Measurements from ENCODE around the gene NBDY.
A peak's percentile ranks its signal among the peaks of the same experiment; 100 is the strongest.

NBDY gene

GRCh38 chrX:56802428-56802827 lies 73.4 kb downstream of the NBDY start (continued):
- no peak for TF ChIP-seq ARNTL (CRISPR knock-in tag; IDR thresholded peaks at IDR 0.05; ENCODE audit: borderline replicate concordance, low read depth)
- no peak for TF ChIP-seq PPARA (CRISPR knock-in tag; IDR thresholded peaks at IDR 0.05; ENCODE audit: borderline replicate concordance)

DNA sequence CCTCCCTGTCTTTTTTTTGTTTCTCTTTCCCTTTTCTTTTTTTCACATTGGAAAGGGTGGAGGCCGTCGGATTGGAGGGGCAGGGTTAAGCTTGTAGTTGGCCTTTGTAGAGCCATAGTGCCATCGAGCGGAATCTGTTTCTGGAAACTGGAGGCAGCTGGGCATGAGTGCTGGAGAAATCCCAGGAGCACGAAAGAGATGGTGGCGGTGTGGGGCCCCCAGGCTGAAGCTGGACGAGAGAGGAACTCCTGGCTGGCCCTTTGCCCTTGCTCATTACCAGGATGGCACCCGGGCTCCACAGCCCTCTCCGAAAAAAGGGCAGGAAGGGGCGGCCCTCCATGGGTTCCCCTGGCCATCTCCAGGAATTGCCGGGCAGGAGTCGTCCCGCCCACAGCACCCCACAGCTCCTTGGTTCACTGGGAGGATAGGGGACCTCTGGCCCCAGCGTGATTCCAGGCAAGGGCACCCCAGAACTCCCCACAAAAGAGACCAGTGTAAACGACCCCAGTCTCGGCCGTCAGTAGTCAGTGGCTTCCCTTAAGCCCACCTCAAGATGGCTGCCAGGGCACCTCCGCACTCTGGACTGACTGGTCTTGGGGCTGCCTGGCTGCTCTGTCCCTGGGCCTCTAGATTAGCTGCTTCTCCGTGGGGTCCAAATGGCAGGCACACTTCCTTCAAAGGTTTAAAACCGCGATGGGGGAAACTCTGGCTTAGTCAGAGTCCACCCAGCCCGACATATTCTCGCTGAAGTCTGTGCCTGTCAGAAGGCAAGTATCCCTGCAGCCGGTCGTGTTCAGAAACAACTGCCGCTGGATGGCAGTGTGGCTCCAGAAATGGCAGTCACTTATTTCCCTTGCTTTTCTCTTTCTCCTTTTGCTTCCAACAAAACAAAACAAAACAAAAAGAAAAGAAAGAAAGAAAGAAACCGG lies 74.1 kb downstream of the NBDY start:
- TF ChIP-seq ISL1 (CRISPR knock-in tag; IDR thresholded peaks at IDR 0.05) (no peak), ZNF8 (CRISPR knock-in tag; IDR thresholded peaks at IDR 0.05) (no peak), CSDC2 (CRISPR knock-in tag; IDR thresholded peaks at IDR 0.05) (no peak), SNAI2 (CRISPR knock-in tag; IDR thresholded peaks at IDR 0.05) (no peak), RARB (CRISPR knock-in tag; IDR thresholded peaks at IDR 0.05) (no peak), TCF4 (CRISPR knock-in tag; IDR thresholded peaks at IDR 0.05; ENCODE audit: borderline replicate concordance) (no peak), POU6F1 (CRISPR knock-in tag; IDR thresholded peaks at IDR 0.05; ENCODE audit: borderline replicate concordance, low read depth) (no peak)
- TF ChIP-seq, protein P1, sequence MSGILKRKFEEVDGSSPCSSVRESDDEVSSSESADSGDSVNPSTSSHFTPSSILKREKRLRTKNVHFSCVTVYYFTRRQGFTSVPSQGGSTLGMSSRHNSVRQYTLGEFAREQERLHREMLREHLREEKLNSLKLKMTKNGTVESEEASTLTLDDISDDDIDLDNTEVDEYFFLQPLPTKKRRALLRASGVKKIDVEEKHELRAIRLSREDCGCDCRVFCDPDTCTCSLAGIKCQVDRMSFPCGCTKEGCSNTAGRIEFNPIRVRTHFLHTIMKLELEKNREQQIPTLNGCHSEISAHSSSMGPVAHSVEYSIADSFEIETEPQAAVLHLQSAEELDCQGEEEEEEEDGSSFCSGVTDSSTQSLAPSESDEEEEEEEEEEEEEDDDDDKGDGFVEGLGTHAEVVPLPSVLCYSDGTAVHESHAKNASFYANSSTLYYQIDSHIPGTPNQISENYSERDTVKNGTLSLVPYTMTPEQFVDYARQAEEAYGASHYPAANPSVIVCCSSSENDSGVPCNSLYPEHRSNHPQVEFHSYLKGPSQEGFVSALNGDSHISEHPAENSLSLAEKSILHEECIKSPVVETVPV (CRISPR knock-in tag; IDR thresholded peaks at IDR 0.05), result no peak
- peak; percentile 91 for ATAC-seq

DNA sequence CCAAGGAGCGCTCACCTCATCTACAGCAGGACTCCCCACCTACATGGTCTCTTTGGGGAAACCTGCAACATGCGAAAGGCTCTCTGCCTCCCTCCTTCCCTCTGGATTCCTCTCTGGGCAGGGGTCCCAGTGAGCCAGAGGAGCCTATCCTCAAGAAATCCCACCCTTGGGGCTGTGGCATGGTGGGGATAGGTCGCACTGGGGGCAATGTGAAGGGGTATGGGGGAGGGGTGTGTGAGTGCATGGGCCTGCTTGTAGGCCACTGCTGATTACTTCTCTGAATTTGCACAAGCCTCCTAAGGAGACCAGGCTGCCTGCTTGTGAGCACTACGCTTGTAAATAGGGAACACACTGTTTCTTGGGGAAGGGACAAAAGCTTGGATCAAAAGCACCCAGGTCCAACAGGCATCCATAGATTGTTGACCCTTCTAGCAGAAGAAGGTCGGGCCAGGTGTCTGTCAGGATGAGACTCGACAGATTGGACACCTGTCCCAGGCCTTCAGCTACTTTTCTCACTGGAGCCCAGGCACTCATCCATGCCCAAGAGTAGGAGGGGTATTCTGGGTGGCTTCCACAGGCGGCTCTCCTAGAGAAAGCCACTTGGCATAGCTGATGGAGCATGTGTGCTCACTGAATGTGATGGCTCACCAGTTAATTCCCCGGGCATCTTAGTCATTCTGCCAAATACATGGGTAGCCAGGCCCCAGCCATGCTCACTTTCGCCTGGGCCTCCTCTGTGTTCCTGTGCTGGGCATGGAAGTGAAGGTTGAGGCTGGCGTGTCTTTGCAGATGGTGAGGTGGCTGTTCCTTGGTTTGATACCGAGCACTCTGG lies 75.0 kb downstream of the NBDY start:
- ATAC-seq, result no peak; the same call in 2 of the 3 replicates
- no peak for TF ChIP-seq POU6F1 (CRISPR knock-in tag; IDR thresholded peaks at IDR 0.05; ENCODE audit: borderline replicate concordance, low read depth)
- TF ChIP-seq CSDC2 (CRISPR knock-in tag; IDR thresholded peaks at IDR 0.05), result no peak
- TF ChIP-seq PATZ1 (CRISPR knock-in tag; IDR thresholded peaks at IDR 0.05; ENCODE audit: borderline replicate concordance), result no peak
- TF ChIP-seq ZFP3 (CRISPR knock-in tag; IDR thresholded peaks at IDR 0.05), result no peak
- no peak for TF ChIP-seq ISL1 (CRISPR knock-in tag; IDR thresholded peaks at IDR 0.05)
- TF ChIP-seq ZNF70 (CRISPR knock-in tag; IDR thresholded peaks at IDR 0.05), result no peak
- TF ChIP-seq, protein P1 (CRISPR knock-in tag; IDR thresholded peaks at IDR 0.05), result no peak
- no peak for TF ChIP-seq ZC3H10 (CRISPR knock-in tag; IDR thresholded peaks at IDR 0.05)
- no peak for TF ChIP-seq ZNF565 (CRISPR knock-in tag; conservative IDR thresholded peaks at IDR 0.05; ENCODE audit: low read depth)
- TF ChIP-seq BACH2 (CRISPR knock-in tag; IDR thresholded peaks at IDR 0.05; ENCODE audit: borderline replicate concordance), result no peak
- TF ChIP-seq GLIS3 (CRISPR knock-in tag; IDR thresholded peaks at IDR 0.05), result no peak
- TF ChIP-seq, protein P2, sequence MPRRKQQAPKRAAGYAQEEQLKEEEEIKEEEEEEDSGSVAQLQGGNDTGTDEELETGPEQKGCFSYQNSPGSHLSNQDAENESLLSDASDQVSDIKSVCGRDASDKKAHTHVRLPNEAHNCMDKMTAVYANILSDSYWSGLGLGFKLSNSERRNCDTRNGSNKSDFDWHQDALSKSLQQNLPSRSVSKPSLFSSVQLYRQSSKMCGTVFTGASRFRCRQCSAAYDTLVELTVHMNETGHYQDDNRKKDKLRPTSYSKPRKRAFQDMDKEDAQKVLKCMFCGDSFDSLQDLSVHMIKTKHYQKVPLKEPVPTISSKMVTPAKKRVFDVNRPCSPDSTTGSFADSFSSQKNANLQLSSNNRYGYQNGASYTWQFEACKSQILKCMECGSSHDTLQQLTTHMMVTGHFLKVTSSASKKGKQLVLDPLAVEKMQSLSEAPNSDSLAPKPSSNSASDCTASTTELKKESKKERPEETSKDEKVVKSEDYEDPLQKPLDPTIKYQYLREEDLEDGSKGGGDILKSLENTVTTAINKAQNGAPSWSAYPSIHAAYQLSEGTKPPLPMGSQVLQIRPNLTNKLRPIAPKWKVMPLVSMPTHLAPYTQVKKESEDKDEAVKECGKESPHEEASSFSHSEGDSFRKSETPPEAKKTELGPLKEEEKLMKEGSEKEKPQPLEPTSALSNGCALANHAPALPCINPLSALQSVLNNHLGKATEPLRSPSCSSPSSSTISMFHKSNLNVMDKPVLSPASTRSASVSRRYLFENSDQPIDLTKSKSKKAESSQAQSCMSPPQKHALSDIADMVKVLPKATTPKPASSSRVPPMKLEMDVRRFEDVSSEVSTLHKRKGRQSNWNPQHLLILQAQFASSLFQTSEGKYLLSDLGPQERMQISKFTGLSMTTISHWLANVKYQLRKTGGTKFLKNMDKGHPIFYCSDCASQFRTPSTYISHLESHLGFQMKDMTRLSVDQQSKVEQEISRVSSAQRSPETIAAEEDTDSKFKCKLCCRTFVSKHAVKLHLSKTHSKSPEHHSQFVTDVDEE (CRISPR knock-in tag; IDR thresholded peaks at IDR 0.05), result no peak
- no peak for TF ChIP-seq ARNTL (CRISPR knock-in tag; IDR thresholded peaks at IDR 0.05; ENCODE audit: borderline replicate concordance, low read depth)
- no peak for TF ChIP-seq OSR1 (CRISPR knock-in tag; IDR thresholded peaks at IDR 0.05)
- no peak for TF ChIP-seq RARB (CRISPR knock-in tag; IDR thresholded peaks at IDR 0.05)
- no peak for TF ChIP-seq PPARA (CRISPR knock-in tag; IDR thresholded peaks at IDR 0.05; ENCODE audit: borderline replicate concordance)
- TF ChIP-seq ESRRG (CRISPR knock-in tag; IDR thresholded peaks at IDR 0.05), result no peak
- TF ChIP-seq TCF4 (CRISPR knock-in tag; IDR thresholded peaks at IDR 0.05; ENCODE audit: borderline replicate concordance), result no peak
